Measurements from ENCODE around the gene OPCML. TPM values are rescaled to one million over a fixed set of nuclear protein-coding genes. Genes with fewer than 3 reads are reported as not detected.

The OPCML gene
- polyA plus RNA-seq, 3 donors, result not detected

DNA sequence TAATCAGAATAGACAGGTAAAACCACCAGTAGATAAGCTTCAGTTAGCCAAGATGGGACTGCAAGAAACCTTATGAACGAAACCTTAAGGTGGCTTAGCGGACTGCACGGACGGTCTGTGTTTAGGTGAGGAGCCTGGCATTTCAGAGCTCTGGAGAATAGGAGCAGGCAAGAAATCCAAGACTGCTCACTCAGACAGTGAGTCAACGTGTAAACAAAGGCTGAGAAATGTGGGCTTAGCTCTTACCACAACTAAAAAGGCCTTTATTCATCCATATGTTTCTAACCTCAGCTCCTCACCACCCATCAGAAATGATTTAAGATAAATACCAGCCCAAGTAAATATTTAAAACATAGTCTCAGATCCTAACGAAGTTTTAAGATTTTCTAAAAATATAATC lies 657.7 kb downstream of the OPCML start:
- intact Hi-C loops (cut with micrococcal nuclease), result no loop called here
- 93% methylated on average over 4 of the region's 6 CpGs for WGBS (ENCODE audit: insufficient coverage)
- peaks cover 0 to 9% (median 5%) of the 10 kb centered on the region in 7 donors for H3K9me3 Mint-ChIP-seq

GRCh38 chr11:132873841-132874240 lies 658.5 kb downstream of the OPCML start:
- no peaks in the 10 kb centered on the region for H3K36me3 Mint-ChIP-seq
- no peak overlapping the region for H3K9ac ChIP-seq (ENCODE audit: insufficient read depth, low read length, poor library complexity, severe bottlenecking)
- no peak overlapping the region for H3K27ac Mint-ChIP-seq
- no peaks in the 10 kb centered on the region for H3K79me2 ChIP-seq (ENCODE audit: insufficient read depth, low read length)
- peaks cover 0 to 4% of the 10 kb centered on the region in 2 donors for H3K9me3 ChIP-seq (replicated peaks in 1 of 2; ENCODE audit: control insufficient read depth in 1 of 2, insufficient read depth in 1 of 2, low read length in 2 of 2)
- no peak overlapping the region for H3K4me3 ChIP-seq (replicated peaks in 1 of 3; ENCODE audit: low read depth in 2 of 3, low read length in 3 of 3)
- H3K4me2 ChIP-seq (replicated peaks; ENCODE audit: extremely low read depth, low read length, poor library complexity, severe bottlenecking), result no peak overlapping the region
- H4K20me1 ChIP-seq (ENCODE audit: insufficient read depth, low read length), result no peaks in the 10 kb centered on the region
- H3K4me1 ChIP-seq (ENCODE audit: control insufficient read depth in 1 of 2, insufficient read depth in 2 of 2, low read length in 2 of 2), result no peaks in the 10 kb centered on the region
- H3K27me3 ChIP-seq (ENCODE audit: control insufficient read depth in 2 of 2, insufficient read depth in 2 of 2, low read length in 2 of 2), result no peaks in the 10 kb centered on the region
- no peaks in the 10 kb centered on the region for H3K36me3 ChIP-seq (replicated peaks in 1 of 2; ENCODE audit: control insufficient read depth in 1 of 2, insufficient read depth in 2 of 2, low read length in 2 of 2)
- H3K27me3 Mint-ChIP-seq (ENCODE audit: low read depth in 3 of 3), result peaks cover 0 to under 1% (median 0%) of the 10 kb centered on the region in 3 donors
- intact Hi-C loops (cut with micrococcal nuclease), result no loop called here
- H3K9me3 Mint-ChIP-seq, result peaks cover 0 to 9% (median 5%) of the 10 kb centered on the region in 7 donors
- no peak overlapping the region for H2AFZ ChIP-seq (ENCODE audit: insufficient read depth, low read depth, low read length, poor library complexity, severe bottlenecking)
- no peak overlapping the region for H3K27ac ChIP-seq (ENCODE audit: low read depth in 1 of 2, low read length in 2 of 2)
- WGBS (ENCODE audit: insufficient coverage), result no CpG with 5 or more reads among the region's 5 CpGs
- H3K4me3 Mint-ChIP-seq, result no peak overlapping the region
- TF ChIP-seq, protein P1, sequence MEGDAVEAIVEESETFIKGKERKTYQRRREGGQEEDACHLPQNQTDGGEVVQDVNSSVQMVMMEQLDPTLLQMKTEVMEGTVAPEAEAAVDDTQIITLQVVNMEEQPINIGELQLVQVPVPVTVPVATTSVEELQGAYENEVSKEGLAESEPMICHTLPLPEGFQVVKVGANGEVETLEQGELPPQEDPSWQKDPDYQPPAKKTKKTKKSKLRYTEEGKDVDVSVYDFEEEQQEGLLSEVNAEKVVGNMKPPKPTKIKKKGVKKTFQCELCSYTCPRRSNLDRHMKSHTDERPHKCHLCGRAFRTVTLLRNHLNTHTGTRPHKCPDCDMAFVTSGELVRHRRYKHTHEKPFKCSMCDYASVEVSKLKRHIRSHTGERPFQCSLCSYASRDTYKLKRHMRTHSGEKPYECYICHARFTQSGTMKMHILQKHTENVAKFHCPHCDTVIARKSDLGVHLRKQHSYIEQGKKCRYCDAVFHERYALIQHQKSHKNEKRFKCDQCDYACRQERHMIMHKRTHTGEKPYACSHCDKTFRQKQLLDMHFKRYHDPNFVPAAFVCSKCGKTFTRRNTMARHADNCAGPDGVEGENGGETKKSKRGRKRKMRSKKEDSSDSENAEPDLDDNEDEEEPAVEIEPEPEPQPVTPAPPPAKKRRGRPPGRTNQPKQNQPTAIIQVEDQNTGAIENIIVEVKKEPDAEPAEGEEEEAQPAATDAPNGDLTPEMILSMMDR (IDR thresholded peaks at IDR 0.05), result no peak
- H3K4me1 Mint-ChIP-seq, result no peaks in the 10 kb centered on the region
- no peak for DNase-seq

More for the DNA sequence above, 657.7 kb downstream of the OPCML start:
- TF ChIP-seq, protein P1 (IDR thresholded peaks at IDR 0.05), result no peak
- H3K4me1 Mint-ChIP-seq, result no peaks in the 10 kb centered on the region
- no peaks in the 10 kb centered on the region for H3K27me3 Mint-ChIP-seq (ENCODE audit: low read depth in 3 of 3)
- Histone ChIP-seq H4K20me1 (ENCODE audit: insufficient read depth, low read length) (no peaks in the 10 kb centered on the region), H3K4me2 (replicated peaks; ENCODE audit: extremely low read depth, low read length, poor library complexity, severe bottlenecking) (no peak overlapping the region), H3K36me3 (replicated peaks in 1 of 2; ENCODE audit: control insufficient read depth in 1 of 2, insufficient read depth in 2 of 2, low read length in 2 of 2) (no peaks in the 10 kb centered on the region), H3K27me3 (ENCODE audit: control insufficient read depth in 2 of 2, insufficient read depth in 2 of 2, low read length in 2 of 2) (no peaks in the 10 kb centered on the region), H3K9ac (ENCODE audit: insufficient read depth, low read length, poor library complexity, severe bottlenecking) (no peak overlapping the region), H3K27ac (ENCODE audit: low read depth in 1 of 2, low read length in 2 of 2) (no peak overlapping the region), H3K4me3 (replicated peaks in 1 of 3; ENCODE audit: low read depth in 2 of 3, low read length in 3 of 3) (no peak overlapping the region), H3K79me2 (ENCODE audit: insufficient read depth, low read length) (no peaks in the 10 kb centered on the region), H2AFZ (ENCODE audit: insufficient read depth, low read depth, low read length, poor library complexity, severe bottlenecking) (no peak overlapping the region), H3K4me1 (ENCODE audit: control insufficient read depth in 1 of 2, insufficient read depth in 2 of 2, low read length in 2 of 2) (no peaks in the 10 kb centered on the region), H3K9me3 (replicated peaks in 1 of 2; ENCODE audit: control insufficient read depth in 1 of 2, insufficient read depth in 1 of 2, low read length in 2 of 2) (peaks cover 0 to 4% of the 10 kb centered on the region in 2 donors)
- no peak overlapping the region for H3K4me3 Mint-ChIP-seq
- DNase-seq, result no peak
- H3K36me3 Mint-ChIP-seq, result no peaks in the 10 kb centered on the region
- no peak overlapping the region for H3K27ac Mint-ChIP-seq
